OCI-LY1 (cell line): Measurements from ENCODE around the gene NFAM1.

Experiments used
- H2AFZ ChIP-seq: fragments of 200-600 bp; sonication (generic), shearing (Covaris generic); 2 replicates; pipeline ENCODE4 v1.6.0; 2014; ENCODE audit warnings: antibody characterized with exemption, mild to moderate bottlenecking, low read length
- H3F3A ChIP-seq: fragments of 200-600 bp; sonication (generic), shearing (Covaris generic); 2 replicates; pipeline ENCODE4 v1.6.0; 2014; ENCODE audit warnings: mild to moderate bottlenecking, antibody characterized with exemption, low read length, moderate library complexity; ENCODE audit not compliant: insufficient read depth
- H3K27ac ChIP-seq: fragments of 200-600 bp; sonication (generic); 2 replicates; pipeline ENCODE4 v1.5.1; 2014; ENCODE audit warnings: low read length, mixed run types, mild to moderate bottlenecking, low read depth; ENCODE audit not compliant: poor library complexity, severe bottlenecking
- H3K27me3 ChIP-seq: fragments of 200-600 bp; sonication (generic); 2 replicates; pipeline ENCODE4 v1.6.0; 2014; ENCODE audit warnings: antibody characterized with exemption, mild to moderate bottlenecking, low read length, moderate library complexity; ENCODE audit not compliant: insufficient read depth
- H3K36me3 ChIP-seq: fragments of 200-600 bp; sonication (generic); 2 replicates; pipeline ENCODE4 v1.6.1; 2014; ENCODE audit warnings: mild to moderate bottlenecking, antibody characterized with exemption, low read length, moderate library complexity, mixed read lengths; ENCODE audit not compliant: insufficient read depth
- H3K4me1 ChIP-seq: fragments of 200-600 bp; sonication (generic); 2 replicates; pipeline ENCODE4 v1.5.1; 2014; ENCODE audit warnings: mild to moderate bottlenecking, low read length, moderate library complexity; ENCODE audit not compliant: insufficient read depth, severe bottlenecking
- H3K4me2 ChIP-seq: fragments of 200-600 bp; sonication (generic), shearing (Covaris generic); 2 replicates; pipeline ENCODE4 v1.6.1; 2014; ENCODE audit warnings: low read length
- H3K4me3 ChIP-seq: fragments of 200-600 bp; sonication (generic); 2 replicates; pipeline ENCODE4 v1.5.1; 2014; ENCODE audit warnings: low read length, low read depth, mild to moderate bottlenecking, mixed read lengths; ENCODE audit not compliant: poor library complexity, severe bottlenecking
- H3K79me2 ChIP-seq: fragments of 200-600 bp; shearing (Covaris generic); 2 replicates; pipeline ENCODE4 v1.6.1; 2016; ENCODE audit warnings: mixed run types, low read length, mixed read lengths; ENCODE audit not compliant: insufficient read depth
- H3K9ac ChIP-seq: fragments of 200-600 bp; sonication (generic), shearing (Covaris generic); 2 replicates; pipeline ENCODE4 v1.6.1; 2014; ENCODE audit warnings: mild to moderate bottlenecking, low read length, mixed read lengths
- H3K9me2 ChIP-seq: fragments of 200-600 bp; sonication (generic), shearing (Covaris generic); 2 replicates; pipeline ENCODE4 v1.6.1; 2014; ENCODE audit warnings: low read depth, mild to moderate bottlenecking, low read length, mixed read lengths
- H3K9me3 ChIP-seq: fragments of 200-600 bp; shearing (Covaris generic); 2 replicates; pipeline ENCODE4 v1.6.1; 2014; ENCODE audit warnings: low read length, mixed read lengths
- H4K20me1 ChIP-seq: fragments of 200-600 bp; sonication (generic), shearing (Covaris generic); 2 replicates; pipeline ENCODE4 v1.6.0; 2016; ENCODE audit warnings: mild to moderate bottlenecking, low read length; ENCODE audit not compliant: insufficient read depth
- EZH2 ChIP-seq: fragments of 200-600 bp; sonication (generic), shearing (Covaris generic); IDR thresholded peaks from 2 replicates; pipeline ENCODE4 v1.8.0; 2017; ENCODE audit warnings: borderline replicate concordance, mixed run types, mild to moderate bottlenecking, antibody characterized with exemption, low read length, moderate library complexity, mixed read lengths
- TF ChIP-seq, protein P1 (sequence below): fragments of 200-600 bp; sonication (generic), shearing (Covaris generic); IDR thresholded peaks from 2 replicates; pipeline ENCODE4 v1.5.1; 2017; ENCODE audit warnings: mild to moderate bottlenecking, antibody characterized with exemption, low read length, moderate library complexity, mixed read lengths

Gene NFAM1

DNA sequence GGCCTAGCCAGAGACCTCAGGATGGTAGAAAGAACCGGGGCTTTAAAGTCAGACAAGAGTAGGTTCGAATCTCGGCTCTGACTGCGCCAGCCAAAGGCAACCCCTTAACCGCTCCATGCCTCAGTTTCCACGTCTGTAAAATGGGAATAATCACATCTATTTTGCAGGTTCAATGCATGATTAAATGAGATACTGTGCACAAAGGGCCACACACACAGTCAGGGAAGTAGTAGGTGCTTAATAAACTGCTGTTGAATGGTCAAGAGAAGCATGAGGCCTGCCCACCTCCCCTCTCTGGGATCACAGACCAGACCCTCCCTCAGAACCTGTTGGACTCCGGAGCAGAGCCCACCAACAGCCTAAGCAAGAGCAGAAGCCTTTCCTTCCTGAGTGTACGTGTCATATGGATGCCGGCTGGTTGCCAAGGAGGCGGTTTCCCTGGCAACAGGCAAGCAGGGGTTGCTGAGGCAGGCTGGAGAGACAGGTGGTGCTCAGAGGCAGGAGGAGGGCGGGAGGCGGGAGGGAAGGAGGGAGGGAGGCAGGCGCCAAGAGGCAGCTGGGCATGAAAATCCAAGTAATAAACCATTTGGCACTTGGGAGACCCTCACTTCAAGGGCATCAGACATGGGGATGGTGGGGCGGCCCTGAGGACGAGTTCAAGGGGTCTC lies 43.9 kb downstream of the NFAM1 start:
- Histone ChIP-seq H4K20me1 (no peaks in the 10 kb centered on the region), H3K9me3 (no peaks in the 10 kb centered on the region), H3K27me3 (no peaks in the 10 kb centered on the region), H3K9ac (no peak overlapping the region), H2AFZ (no peak overlapping the region), H3K4me1 (no peaks in the 10 kb centered on the region), H3K36me3 (no peaks in the 10 kb centered on the region), H3K9me2 (no peaks in the 10 kb centered on the region), H3K79me2 (no peaks in the 10 kb centered on the region), H3F3A (no peaks in the 10 kb centered on the region), H3K27ac (no peak overlapping the region), H3K4me2 (no peak overlapping the region), H3K4me3 (no peak overlapping the region)
- no peak for TF ChIP-seq EZH2
- TF ChIP-seq, protein P1, sequence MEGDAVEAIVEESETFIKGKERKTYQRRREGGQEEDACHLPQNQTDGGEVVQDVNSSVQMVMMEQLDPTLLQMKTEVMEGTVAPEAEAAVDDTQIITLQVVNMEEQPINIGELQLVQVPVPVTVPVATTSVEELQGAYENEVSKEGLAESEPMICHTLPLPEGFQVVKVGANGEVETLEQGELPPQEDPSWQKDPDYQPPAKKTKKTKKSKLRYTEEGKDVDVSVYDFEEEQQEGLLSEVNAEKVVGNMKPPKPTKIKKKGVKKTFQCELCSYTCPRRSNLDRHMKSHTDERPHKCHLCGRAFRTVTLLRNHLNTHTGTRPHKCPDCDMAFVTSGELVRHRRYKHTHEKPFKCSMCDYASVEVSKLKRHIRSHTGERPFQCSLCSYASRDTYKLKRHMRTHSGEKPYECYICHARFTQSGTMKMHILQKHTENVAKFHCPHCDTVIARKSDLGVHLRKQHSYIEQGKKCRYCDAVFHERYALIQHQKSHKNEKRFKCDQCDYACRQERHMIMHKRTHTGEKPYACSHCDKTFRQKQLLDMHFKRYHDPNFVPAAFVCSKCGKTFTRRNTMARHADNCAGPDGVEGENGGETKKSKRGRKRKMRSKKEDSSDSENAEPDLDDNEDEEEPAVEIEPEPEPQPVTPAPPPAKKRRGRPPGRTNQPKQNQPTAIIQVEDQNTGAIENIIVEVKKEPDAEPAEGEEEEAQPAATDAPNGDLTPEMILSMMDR = no peak

DNA sequence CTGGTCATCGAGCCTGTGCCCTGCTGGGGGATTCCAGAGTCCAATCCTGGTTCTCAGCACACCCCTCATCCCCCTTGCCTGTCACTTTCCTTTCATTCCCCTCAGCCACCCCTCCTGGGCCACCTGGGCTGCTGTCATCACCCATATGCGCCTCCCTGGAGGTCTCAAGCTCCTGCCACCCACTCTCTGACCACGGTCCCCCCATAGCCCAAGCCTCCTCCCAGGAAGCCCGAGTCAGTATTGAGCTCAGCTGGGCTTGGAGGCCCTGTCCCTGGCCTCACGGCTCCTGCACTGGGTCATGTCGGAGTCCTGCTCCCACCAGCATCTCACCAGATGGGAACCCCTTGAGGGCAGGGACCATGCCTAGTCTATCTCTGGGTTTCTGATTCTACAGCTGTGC lies 44.6 kb downstream of the NFAM1 start:
- H3K4me3 ChIP-seq = no peak overlapping the region
- no peaks in the 10 kb centered on the region for H3K4me1 ChIP-seq
- H4K20me1 ChIP-seq = no peaks in the 10 kb centered on the region
- no peak overlapping the region for H2AFZ ChIP-seq
- H3K9ac ChIP-seq = no peak overlapping the region
- H3K4me2 ChIP-seq = no peak overlapping the region
- H3K27me3 ChIP-seq = 0 out of 2 replicates have a peak, but pooled peaks cover 4% of the 10 kb centered on the region
- H3K79me2 ChIP-seq = no peaks in the 10 kb centered on the region
- H3K27ac ChIP-seq = no peak overlapping the region
- no peak for TF ChIP-seq EZH2
- TF ChIP-seq, protein P1 = no peak
- no peaks in the 10 kb centered on the region for H3K36me3 ChIP-seq
- H3F3A ChIP-seq = no peaks in the 10 kb centered on the region
- H3K9me2 ChIP-seq = no peaks in the 10 kb centered on the region
- H3K9me3 ChIP-seq = no peaks in the 10 kb centered on the region

DNA sequence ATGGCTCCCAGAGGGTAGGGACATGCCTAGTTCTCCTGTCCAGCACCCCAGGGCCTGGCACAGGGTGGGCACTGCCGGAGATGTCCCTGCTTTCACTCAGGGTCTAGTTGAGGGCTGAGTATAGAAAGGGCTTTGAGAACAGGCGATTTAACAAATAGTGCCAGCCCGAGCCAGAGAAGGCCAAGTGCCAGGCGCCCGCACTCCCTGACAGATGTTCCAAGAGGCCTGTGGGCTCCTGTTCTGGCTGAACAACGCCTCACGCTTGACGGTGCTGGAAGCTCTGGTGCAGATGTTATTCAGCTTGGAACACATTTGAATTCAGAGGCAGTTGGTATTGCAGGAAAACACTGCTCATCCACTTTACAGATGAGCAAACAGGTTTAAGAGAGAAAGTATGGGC lies 46.5 kb downstream of the NFAM1 start:
- no peak overlapping the region for H3K4me3 ChIP-seq
- no peaks in the 10 kb centered on the region for H3K9me3 ChIP-seq
- no peaks in the 10 kb centered on the region for H3F3A ChIP-seq
- H3K9ac ChIP-seq = no peak overlapping the region
- no peaks in the 10 kb centered on the region for H3K9me2 ChIP-seq
- no peak for TF ChIP-seq EZH2
- TF ChIP-seq, protein P1 = no peak
- no peaks in the 10 kb centered on the region for H4K20me1 ChIP-seq
- H3K4me2 ChIP-seq = no peak overlapping the region
- no peaks in the 10 kb centered on the region for H3K36me3 ChIP-seq
- no peaks in the 10 kb centered on the region for H3K79me2 ChIP-seq
- H3K27ac ChIP-seq = no peak overlapping the region
- H2AFZ ChIP-seq = no peak overlapping the region
- H3K27me3 ChIP-seq = 0 out of 2 replicates have a peak, but pooled peaks cover 6% of the 10 kb centered on the region
- H3K4me1 ChIP-seq = no peaks in the 10 kb centered on the region
